Epithelial cell of esophagus (primary cell): Measurements from ENCODE around the gene PPM1L.

ENCODE experiments used
- DNase-seq: peaks from one replicate; pipeline ENCODE4 v3.0.0; 2010; ENCODE audit warnings: low read depth
- H3K4me3 ChIP-seq: 2 replicates; pipeline ENCODE4 v1.5.1; 2011; ENCODE audit warnings: mild to moderate bottlenecking, low read length, control low read depth
- CTCF ChIP-seq: IDR thresholded peaks from 2 replicates; pipeline ENCODE4 v1.5.1; 2011; ENCODE audit warnings: low read depth, mild to moderate bottlenecking, low read length, control low read depth, inconsistent platforms; ENCODE audit not compliant: insufficient read depth; ENCODE audit errors: missing control alignments

The PPM1L gene

GRCh38 chr3:161072211-161072621 is 316.2 kb downstream of the PPM1L start:
- no peak for TF ChIP-seq CTCF
- peak; percentile 18 for DNase-seq
- H3K4me3 ChIP-seq = no peak overlapping the region

DNA sequence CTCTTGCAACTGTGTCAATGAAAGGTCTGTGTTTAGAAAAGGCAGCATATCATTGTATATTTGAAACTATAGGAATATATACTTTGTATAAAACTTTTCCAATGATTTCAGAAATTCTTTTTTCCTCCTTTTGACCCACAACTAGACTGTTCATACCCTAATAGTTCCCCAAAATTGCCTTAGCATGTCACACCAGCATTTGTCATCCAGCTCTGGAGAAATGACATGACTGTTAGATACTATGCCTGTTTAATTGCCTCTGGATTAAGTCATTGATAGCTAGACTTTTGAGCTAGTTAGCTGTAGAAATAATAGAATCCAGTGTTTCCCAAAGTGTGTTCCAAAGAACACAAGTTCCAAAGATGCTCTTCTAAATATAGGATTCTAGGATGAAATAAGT is 316.7 kb downstream of the PPM1L start:
- TF ChIP-seq CTCF = no peak
- H3K4me3 ChIP-seq = no peak overlapping the region
- DNase-seq = no peak

DNA sequence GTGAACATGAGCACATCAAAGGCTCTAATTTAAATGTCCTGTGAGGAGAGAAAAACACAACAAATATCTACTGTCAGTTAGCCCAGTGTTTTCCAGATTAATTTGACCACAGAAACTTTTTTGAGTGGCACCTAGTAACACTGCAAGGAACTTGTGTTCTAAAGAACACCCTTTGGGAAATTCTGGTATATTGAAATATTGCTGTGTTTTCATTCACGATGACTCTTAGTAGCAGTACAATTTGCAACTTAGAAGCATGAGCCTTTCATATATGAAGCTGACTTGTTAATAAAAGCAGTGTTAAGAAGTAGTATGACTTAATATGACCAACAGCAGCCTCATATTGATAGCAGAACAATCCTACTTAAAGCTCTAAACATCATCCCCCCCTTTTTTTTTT is 317.1 kb downstream of the PPM1L start:
- DNase-seq = no peak
- no peak overlapping the region for H3K4me3 ChIP-seq

GRCh38 chr3:161081633-161082032 is 325.6 kb downstream of the PPM1L start:
- no peak for TF ChIP-seq CTCF
- no peak for DNase-seq
- no peak overlapping the region for H3K4me3 ChIP-seq

More for the DNA sequence above, 317.1 kb downstream of the PPM1L start:
- no peak for TF ChIP-seq CTCF

- no peak overlapping the region for H3K4me3 ChIP-seq
- TF ChIP-seq CTCF = no peak
- DNase-seq = no peak
These were observed 326.0 kb downstream of the PPM1L start for GRCh38 chr3:161082063-161082462.

DNA sequence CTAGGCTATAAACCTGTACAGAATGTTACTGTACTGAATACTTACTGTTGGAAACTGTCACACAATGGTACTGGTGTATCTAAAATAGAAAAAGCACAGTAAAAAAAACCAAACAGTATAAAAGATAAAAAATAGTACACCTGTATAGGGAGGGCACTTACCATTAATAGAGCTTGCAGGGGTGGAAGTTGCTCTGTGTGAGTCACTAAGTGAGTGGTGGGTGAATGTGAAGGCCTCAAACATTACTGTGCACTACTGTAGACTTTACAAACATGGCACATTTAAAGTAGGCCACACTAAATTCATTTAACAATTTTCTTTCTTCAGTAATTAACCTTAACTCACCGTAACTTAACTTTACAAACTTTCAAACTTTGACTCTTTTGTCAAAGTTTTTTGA is 327.1 kb downstream of the PPM1L start:
- DNase-seq = no peak
- H3K4me3 ChIP-seq = no peak overlapping the region
- no peak for TF ChIP-seq CTCF

DNA sequence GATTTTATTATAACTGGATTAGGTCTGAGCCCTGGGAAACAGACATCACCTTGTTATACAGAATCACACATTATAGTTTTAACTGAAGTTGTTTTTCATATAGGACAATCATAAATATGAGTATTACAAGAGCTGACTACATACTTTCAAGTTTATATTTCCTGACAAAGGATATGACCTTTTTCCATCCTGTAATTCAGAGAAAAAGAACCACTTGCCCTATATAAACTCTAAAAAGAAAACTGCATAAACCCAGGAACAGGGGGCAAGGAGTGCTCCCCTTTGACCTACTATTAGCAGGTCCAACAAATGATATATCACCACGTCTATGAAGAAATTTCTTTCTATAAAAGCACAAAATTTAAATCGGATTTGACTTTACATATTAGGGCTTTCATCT is 328.2 kb downstream of the PPM1L start:
- no peak for TF ChIP-seq CTCF
- H3K4me3 ChIP-seq = no peak overlapping the region
- no peak for DNase-seq
